Measurements from ENCODE around the gene PI16. TPM values are rescaled to one million over a fixed set of nuclear protein-coding genes. Genes with fewer than 3 reads are reported as not detected.

PI16 gene
- total RNA-seq, 2 experiments from 2014 or later: 5.2 to 7.8 TPM

DNA sequence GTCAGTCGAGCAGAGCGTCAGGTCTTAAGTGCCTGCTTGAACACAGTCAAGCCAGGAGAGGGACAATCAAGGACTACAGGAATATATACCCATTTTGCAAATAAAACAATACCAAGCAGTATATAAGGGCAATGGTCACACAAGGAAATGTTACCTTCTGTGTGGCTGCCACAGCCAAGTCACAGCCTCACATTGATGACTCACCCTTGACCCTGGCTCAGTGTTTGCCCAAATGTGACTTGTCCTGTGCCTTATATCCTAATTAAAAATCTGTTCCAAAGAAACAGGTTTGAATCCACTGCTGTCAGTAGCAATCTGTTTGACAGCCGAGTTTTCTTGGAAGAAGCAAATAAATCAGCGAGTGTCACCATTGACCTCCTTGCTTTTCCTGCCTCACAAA lies 34.5 kb upstream of the PI16 start:
- no peak overlapping the region for H3K4me3 ChIP-seq (ENCODE audit: low read length)
- H3K36me3 ChIP-seq (ENCODE audit: insufficient read depth, low read length): peaks cover 87% of the 10 kb centered on the region
- no peak for DNase-seq
- ATAC-seq (ENCODE audit: poor library complexity): no peak
- H3K27ac Mint-ChIP-seq: no peak overlapping the region
- ChIA-PET POLR2A (no interaction called here), CTCF (no interaction called here)
- H3K4me1 ChIP-seq (ENCODE audit: insufficient read depth, low read length): no peaks in the 10 kb centered on the region
- H3K9me3 ChIP-seq (ENCODE audit: control insufficient read depth in 1 of 2, insufficient read depth in 1 of 2, low read length in 2 of 2): no peaks in the 10 kb centered on the region
- peaks cover 88% of the 10 kb centered on the region for H3K36me3 Mint-ChIP-seq (ENCODE audit: low read depth)
- no peak overlapping the region for H3K27ac ChIP-seq (ENCODE audit: low read depth in 1 of 2, low read length in 2 of 2)
- H3K9me3 Mint-ChIP-seq: no peaks in the 10 kb centered on the region
- TF ChIP-seq CTCF (IDR thresholded peaks at IDR 0.05): no peak
- H3K4me1 Mint-ChIP-seq (ENCODE audit: low read depth): peaks cover 5% of the 10 kb centered on the region
- no peak overlapping the region for H3K4me3 Mint-ChIP-seq
- no peaks in the 10 kb centered on the region for H3K27me3 ChIP-seq (ENCODE audit: control insufficient read depth in 1 of 2, insufficient read depth in 2 of 2, low read length in 2 of 2)
- intact Hi-C loops (cut with DNase I, micrococcal nuclease): no loop called here
- H3K27me3 Mint-ChIP-seq: no peaks in the 10 kb centered on the region

DNA sequence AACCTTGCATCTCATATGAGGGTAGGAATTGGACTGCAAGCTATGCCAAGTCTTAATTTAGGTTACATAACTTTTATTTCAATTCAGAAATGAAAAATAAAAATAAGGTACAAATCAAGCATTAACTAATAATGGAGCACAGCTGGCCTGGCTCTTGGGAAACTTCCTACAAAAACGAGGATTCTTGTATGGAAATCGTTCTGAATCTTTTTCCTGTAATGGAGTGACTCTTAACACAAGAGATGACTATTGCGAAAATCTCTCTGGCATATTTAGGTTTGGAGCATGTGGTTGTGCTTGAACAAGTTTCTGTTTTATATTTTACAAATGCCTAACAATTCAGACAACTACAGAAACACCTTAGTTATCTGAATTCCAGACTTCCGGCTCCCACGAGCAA lies 34.0 kb upstream of the PI16 start:
- Histone ChIP-seq H3K27me3 (ENCODE audit: control insufficient read depth in 1 of 2, insufficient read depth in 2 of 2, low read length in 2 of 2) (no peaks in the 10 kb centered on the region), H3K4me1 (ENCODE audit: insufficient read depth, low read length) (peaks cover 2% of the 10 kb centered on the region), H3K27ac (ENCODE audit: low read depth in 1 of 2, low read length in 2 of 2) (no peak overlapping the region), H3K9me3 (ENCODE audit: control insufficient read depth in 1 of 2, insufficient read depth in 1 of 2, low read length in 2 of 2) (no peaks in the 10 kb centered on the region), H3K36me3 (ENCODE audit: insufficient read depth, low read length) (peaks cover 87% of the 10 kb centered on the region), H3K4me3 (ENCODE audit: low read length) (no peak overlapping the region)
- CTCF ChIA-PET: no interaction called here
- no peak for TF ChIP-seq CTCF (IDR thresholded peaks at IDR 0.05)
- no peaks in the 10 kb centered on the region for H3K9me3 Mint-ChIP-seq
- no peaks in the 10 kb centered on the region for H3K27me3 Mint-ChIP-seq
- intact Hi-C loops (cut with DNase I, micrococcal nuclease): no loop called here
- no peak overlapping the region for H3K4me3 Mint-ChIP-seq
- H3K4me1 Mint-ChIP-seq (ENCODE audit: low read depth): peaks cover 5% of the 10 kb centered on the region
- H3K27ac Mint-ChIP-seq: no peak overlapping the region
- peaks cover 87% of the 10 kb centered on the region for H3K36me3 Mint-ChIP-seq (ENCODE audit: low read depth)
- ATAC-seq (ENCODE audit: poor library complexity) (no peak), DNase-seq (no peak)
- POLR2A ChIA-PET: no interaction called here

GRCh38 chr6:36924131-36924530 lies 30.4 kb upstream of the PI16 start:
- POLR2A ChIA-PET: no interaction called here
- Histone ChIP-seq H3K36me3 (ENCODE audit: insufficient read depth, low read length) (peaks cover 57% of the 10 kb centered on the region), H3K4me1 (ENCODE audit: insufficient read depth, low read length) (peaks cover 7% of the 10 kb centered on the region), H3K27ac (ENCODE audit: low read depth in 1 of 2, low read length in 2 of 2) (no peak overlapping the region), H3K4me3 (ENCODE audit: low read length) (no peak overlapping the region), H3K27me3 (ENCODE audit: control insufficient read depth in 1 of 2, insufficient read depth in 2 of 2, low read length in 2 of 2) (no peaks in the 10 kb centered on the region), H3K9me3 (ENCODE audit: control insufficient read depth in 1 of 2, insufficient read depth in 1 of 2, low read length in 2 of 2) (no peaks in the 10 kb centered on the region)
- no peak for ATAC-seq (ENCODE audit: poor library complexity)
- peaks cover 5% of the 10 kb centered on the region for H3K4me1 Mint-ChIP-seq (ENCODE audit: low read depth)
- intact Hi-C loops (cut with DNase I, micrococcal nuclease): no loop called here
- no peaks in the 10 kb centered on the region for H3K9me3 Mint-ChIP-seq
- H3K36me3 Mint-ChIP-seq (ENCODE audit: low read depth): peaks cover 63% of the 10 kb centered on the region
- no peak overlapping the region for H3K4me3 Mint-ChIP-seq
- CTCF ChIA-PET: no interaction called here
- no peak overlapping the region for H3K27ac Mint-ChIP-seq
- TF ChIP-seq CTCF (IDR thresholded peaks at IDR 0.05): no peak
- H3K27me3 Mint-ChIP-seq: no peaks in the 10 kb centered on the region
- DNase-seq: no peak
